Left hindlimb (tissue), 1 donor: Measurements from ENCODE around the gene CISTR.
"Not testable (repeated sequence)": the region's sequence is repeated elsewhere in the genome, so short reads cannot be mapped to it uniquely, and the experiment has no call there.

Source experiments
- DNase-seq: peaks from one replicate; pipeline ENCODE4 v3.0.0-alpha.2; 2018

CISTR gene

GRCh38 chr12:53751336-53752191, at the start of gene CISTR:
Gene CISTR (minus strand): TSS chr12:53751979.
- DNase-seq, result no peak

DNA sequence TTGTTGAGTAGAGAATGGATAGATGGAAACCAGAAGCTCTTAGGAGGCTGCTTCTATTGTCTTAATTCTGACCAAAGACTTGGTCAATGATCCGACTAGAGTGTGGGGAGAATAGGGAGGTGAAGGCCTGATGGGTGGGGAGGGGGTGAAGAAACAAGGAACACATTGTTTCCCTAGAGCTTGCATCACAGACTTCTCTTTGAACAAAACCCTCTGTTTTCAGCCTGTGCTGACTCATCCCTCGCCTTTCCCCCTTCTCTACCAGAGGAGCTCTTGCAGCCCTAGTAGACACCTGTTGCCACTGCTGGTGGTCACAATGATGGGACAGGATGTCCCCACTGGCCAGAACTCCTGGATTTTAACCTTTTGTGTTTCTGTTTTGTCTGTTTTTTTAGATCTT, 46.8 kb upstream of the CISTR start:
- no peak for DNase-seq

DNA sequence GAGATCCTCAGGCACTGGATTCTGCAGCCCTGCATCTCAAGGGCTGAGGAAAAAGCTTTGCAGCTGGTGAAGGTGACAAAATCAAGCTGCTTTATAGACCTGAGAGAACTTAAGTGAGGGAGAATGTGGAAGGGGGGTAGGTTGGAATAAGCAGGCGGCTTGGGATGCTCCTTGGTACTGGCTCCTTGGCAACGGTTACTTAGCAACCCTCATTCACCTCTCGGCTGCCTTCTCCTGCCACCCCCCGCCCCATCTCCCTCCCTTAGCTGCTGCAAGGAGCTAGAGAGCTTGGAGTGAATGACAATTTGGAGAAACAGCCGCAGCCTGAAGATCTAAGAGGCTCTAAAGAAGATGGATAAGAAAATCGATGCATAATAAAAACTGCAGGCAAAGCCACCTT, 44.1 kb upstream of the CISTR start:
- no peak for DNase-seq

DNA sequence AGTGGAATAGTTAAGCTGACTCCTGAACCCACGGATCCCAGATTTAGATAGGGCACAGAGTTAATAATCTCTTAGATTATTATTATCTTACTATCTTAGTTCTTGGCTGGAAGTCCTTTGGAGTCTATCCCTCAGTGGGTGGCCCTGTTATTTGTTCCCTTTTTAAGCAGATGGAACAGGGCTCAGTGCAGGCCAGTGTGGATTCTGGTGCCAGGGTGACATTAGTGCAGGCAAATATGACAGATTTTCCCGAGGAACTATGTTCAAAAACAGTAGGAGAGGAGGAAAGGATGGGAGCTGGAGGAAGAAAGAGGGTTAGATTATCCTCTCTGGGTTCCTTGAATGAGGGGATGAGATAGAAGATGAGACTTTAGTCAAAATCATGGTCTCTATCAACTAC, 41.4 kb upstream of the CISTR start:
- DNase-seq, result no peak

DNA sequence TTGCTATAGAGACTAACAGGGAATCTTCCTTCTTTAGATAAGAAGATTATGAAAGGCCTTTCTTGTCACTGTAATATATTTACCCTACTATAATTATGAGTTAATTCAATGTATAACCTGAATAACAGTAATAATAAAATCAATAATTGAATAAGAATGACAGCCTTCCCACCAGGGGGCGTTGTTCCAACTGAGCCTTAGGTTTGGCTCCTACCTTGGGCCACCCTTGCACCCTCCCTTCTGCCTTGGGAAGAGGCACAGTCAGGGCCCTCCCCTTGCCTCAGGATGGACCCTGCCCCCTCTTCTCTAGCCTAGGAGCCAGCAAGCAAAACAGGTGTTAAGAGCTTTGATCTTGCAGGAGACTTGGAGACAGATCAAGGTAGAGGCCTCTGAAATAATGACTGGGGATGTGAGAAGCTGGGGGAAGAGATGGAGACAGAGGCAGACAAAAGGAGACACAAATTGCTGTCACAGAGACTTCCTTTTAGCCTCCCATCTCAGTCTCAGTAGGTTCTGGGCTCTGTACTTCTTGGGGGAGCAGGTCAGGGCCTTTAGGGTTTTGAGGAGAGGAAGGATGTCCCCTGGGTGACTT, 40.1 kb upstream of the CISTR start:
- DNase-seq, result no peak

- no peak for DNase-seq
These were observed 37.8 kb upstream of the CISTR start for GRCh38 chr12:53789570-53789969.

DNA sequence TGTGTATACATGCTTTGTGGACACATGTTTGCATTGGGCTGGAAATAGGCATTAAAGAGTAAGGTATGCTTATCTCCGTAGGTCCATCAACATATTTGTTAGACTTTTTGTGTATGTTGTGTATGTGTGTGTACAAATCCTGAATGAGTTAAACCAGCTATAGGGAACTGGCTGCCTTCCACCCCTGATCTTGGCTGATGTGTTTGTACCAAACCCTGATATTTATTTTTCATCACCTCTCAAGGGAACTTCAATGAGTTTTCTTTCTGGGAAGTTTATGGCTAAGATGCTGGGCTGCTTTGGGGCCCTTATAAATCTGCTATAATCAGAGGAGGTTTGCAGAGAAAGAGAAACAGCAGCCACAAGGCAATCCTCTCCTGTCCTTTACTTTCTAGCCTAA, 37.1 kb upstream of the CISTR start:
- DNase-seq, result no peak

DNA sequence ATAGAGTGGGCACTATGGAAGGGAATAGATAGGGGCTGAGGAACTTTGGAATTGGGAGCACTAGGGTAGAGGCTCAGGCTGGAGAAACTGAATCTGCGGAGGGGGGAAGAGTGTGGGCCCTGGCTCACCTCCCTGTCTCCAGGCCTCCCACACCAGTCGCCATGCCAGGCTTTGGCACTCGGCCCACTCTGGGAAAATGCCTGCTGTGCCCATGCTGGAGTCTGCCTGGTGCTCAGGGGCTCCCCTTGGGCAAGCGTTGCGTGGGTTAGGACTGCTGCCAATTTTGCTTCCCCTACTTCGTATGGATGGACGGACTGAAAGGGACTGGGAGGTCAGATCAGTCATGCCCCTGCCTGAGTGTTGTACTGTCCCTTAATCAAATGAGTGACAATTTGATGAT, 34.6 kb upstream of the CISTR start:
- DNase-seq, result no peak

DNA sequence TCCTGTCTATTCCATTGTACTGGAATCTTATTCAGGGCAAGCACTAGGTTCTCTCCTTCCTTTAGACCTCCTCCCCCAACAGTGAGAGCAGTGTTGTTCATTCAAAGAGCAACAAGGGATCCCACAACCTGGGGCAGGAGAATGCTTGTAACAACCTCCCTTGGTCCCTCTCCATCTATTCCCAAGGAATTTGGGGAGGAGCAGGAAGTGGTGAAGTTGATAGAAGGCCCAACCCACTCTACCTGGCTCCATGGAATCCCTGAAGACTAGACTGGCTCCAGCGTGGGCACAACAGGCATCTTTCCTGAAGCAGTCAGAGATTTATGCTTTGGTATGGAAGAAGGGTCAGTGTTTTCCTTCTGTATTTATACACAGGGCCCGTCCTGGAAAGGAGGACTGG, 33.4 kb upstream of the CISTR start:
- DNase-seq, result no peak

- no peak for DNase-seq
These were observed 30.4 kb upstream of the CISTR start for GRCh38 chr12:53782093-53782703.

- DNase-seq, result no peak
These were observed 29.5 kb upstream of the CISTR start for GRCh38 chr12:53781228-53781801.

DNA sequence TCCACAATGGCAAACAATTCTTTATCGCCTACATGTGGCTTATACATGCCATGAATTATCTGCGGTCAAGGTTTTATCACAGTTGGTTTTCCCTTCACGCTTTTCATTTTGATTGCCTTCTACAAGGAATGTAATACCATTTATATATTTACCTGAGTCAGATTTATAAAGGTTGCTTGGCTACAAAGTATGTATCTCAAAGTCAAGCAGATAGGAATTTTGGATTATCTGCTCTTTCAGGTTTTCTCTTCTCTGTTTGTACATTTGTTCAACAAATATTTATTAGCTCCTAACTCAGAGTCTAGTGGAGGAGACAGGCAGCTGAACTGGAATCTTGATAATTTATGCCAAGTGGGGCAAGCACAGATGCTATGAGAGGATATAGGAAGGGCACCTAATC, 28.5 kb upstream of the CISTR start:
- no peak for DNase-seq

DNA sequence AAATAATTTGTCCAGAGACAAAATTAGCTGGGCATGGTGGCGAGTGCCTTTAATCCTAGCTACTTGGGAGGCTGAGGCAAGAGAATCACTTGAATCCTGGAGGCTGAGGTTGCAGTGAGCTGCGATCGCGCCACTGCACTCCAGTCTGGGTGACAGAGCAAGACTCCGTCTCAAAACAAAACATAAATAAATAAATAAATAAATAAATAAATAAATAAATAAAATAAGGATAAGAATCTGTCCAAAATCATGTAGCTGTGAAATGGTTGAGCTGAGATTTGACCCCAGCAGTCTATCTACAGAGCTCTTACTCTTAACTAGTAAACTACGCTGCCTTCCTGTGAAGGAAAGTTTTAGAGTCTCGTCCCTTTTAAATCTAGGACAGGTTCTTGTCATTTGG, 27.9 kb upstream of the CISTR start:
- not testable (repeated sequence) for DNase-seq

GRCh38 chr12:53777936-53778644, 26.3 kb upstream of the CISTR start:
- no peak for DNase-seq

DNA sequence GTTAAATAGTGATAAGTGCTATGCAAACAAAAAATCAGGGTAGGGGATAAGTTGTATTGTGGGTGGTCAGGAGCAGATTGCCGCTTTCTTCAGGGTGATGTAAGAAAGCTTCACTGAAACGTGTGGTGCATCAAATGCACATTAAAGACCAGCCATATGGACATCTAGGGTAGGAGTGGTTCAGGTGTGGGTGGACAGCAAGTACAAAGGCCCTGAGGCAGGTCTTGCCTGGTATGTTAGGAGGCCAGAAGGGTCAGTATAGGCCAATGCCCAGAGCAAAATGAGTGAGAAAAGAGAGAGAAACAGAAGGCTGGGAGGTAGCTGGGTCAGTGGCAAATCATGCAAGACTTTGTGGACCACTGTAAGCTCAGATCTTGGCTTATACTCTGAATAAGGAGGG, 25.6 kb upstream of the CISTR start:
- no peak for DNase-seq

DNA sequence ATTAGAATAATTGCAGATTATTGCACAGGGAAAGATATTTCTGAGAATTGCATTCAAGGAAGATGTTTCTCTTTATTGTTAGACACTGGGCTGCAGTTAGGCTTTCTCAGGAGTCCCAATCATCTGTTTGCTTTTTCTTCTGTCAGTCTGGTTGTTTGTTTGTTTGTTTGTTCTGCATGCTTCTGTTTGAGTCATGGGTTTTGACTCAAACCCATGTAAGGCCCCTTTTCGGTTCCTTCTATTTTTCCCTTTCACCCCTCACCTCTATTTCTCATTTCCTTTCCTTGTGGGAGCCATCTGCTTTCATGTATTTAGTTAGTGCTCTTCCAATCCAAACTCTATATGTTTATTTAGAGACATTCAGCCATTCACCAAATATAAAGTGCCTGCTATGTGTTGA, 25.1 kb upstream of the CISTR start:
- DNase-seq, result no peak

DNA sequence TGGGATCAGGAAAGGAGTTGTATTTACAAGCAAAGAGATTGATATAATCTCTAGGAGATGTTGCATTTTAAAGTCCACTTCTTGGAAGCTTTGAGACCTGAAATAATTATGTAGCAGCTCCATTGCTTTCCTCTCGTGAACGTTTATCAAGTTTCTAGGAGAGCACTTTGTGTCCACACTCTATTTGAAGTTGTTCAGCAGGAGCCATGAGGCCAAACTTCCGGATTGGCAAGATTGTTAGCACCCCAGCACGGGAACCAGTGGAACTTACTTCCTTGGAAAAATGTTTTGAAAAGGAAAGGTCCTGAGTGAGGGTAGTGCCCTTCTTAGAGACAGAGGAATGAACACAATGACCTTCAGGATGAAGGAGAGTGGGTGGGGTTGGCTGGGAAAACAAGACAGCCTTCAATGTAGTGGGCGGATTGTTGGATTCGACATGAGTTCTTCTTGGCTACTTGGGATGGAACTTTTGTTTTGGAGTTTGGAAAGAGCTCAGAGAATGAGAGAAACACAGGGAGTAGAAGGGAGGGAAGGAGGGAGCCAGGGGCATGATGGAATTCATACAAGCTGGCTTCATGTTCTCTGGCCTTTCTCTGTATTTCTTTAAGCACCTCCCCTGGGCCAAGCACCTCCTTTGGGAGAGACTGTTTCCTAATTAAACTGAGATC, 23.8 kb upstream of the CISTR start:
- DNase-seq, result no peak

DNA sequence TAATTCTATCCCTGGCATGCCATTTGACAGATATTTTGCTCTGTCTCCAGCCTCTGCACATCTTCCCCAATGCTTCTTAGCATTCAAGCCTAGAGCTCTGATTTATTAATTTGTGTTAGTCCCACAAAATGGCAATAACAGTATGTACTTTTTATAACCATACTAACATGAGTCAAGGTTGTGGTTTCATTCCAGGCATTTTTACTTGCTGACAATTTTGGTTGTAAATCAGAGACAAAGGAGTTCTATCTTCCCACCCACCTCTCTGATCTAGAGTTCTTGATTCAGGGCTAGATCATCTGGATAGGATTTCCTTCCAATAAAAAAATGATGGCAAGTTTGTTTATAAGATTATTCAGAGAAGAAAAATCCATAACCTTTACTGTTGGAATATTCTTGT, 18.5 kb upstream of the CISTR start:
- no peak for DNase-seq

DNA sequence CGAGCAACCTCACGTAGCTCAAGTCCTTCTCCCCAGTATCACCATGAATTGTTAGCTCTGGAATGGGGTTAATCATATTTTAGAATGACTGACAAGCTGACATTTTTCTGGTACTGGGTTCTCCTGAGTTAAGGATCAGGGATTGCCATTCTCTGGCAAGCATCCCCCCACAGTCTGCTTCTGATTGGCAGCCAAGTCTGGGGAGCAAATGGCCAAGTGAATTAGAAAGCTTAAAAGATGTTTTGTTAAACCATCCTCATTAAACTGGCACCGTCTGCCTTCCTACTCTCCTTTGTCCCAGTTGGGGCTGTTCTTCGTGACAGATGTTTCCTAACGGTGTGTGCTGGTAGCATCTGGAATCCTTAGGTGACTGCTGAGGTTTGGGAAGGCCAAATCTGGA, 17.2 kb upstream of the CISTR start:
- DNase-seq, result no peak

DNA sequence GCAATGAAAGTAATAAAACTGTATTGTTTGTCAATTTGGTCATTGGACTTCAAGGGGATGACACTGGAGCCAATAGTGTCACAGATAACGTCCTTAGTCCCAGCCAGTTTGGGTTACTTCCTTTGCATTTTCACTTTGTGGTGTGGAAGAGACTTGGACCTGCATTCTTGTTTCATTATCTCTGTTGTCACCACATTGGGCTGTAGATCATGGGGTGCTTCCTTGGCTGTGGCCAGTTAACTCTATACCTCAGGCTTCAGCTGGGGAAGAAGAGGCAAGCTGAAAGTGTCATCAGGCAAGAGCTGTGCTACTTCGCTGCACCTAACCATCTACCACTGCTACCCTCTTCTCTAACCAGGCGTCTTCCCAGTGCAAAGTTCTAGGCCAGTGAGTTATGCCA, 15.1 kb upstream of the CISTR start:
- DNase-seq, result no peak

GRCh38 chr12:53765891-53766290, 14.1 kb upstream of the CISTR start:
- no peak for DNase-seq

- no peak for DNase-seq
These were observed 12.8 kb upstream of the CISTR start for GRCh38 chr12:53764615-53765014.

DNA sequence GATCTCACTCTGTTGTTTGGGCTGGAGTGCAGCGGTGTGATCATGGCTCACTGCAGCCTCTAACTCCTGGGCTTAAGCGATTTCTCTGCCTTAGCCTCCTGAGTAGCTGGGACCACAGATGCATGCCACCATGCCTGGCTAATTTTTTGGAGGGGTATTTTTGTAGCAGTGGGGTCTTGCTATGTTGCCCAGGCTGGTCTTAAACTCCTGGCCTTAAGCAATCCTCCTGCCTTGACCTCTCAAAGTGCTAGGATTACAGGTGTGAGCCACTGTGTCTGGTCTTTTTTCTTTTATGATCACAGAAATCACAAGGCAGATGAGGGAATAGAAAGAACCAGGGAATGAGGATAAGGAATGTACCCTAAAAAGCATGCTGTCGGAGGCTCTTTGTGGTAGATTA, 11.0 kb upstream of the CISTR start:
- DNase-seq, result not testable (repeated sequence)
